ENCODE measurements around the gene CCNJL. TPM values are rescaled to one million over a fixed set of nuclear protein-coding genes. Genes with fewer than 3 reads are reported as not detected.

CCNJL gene
- 10.5 to 13.8 TPM (median 12.5 TPM) in 5 replicates for total RNA-seq (2022; extraction: Qiagen RNA extraction; ENCODE audit: low read depth)

GRCh38 chr5:160312134-160312959, at the start of gene CCNJL:
Gene CCNJL (minus strand): TSS chr5:160312564. CDS start chr5:160311923, 641 bp downstream.

GRCh38 chr5:160229190-160229742, 83.1 kb downstream of the CCNJL start, which contains the start of gene FABP6:
Gene FABP6 (plus strand): TSS chr5:160229506. CDS start chr5:160229558, 52 bp downstream.

Other genes with a start within 250 kb of the CCNJL start
- 8.3 to 11.3 TPM (median 10.5 TPM) in 5 replicates for gene PWWP2A, start 193.1 kb downstream of the CCNJL start, total RNA-seq (2022; extraction: Qiagen RNA extraction; ENCODE audit: low read depth)
- 0.49 to 1.5 TPM (median 0.81 TPM) in 5 replicates for gene FABP6, start 83.1 kb downstream of the CCNJL start, total RNA-seq (2022; extraction: Qiagen RNA extraction; ENCODE audit: low read depth)
- 0.05 to 0.16 TPM (median 0.11 TPM) in 5 replicates for gene C1QTNF2, start 58.1 kb upstream of the CCNJL start, total RNA-seq (2022; extraction: Qiagen RNA extraction; ENCODE audit: low read depth)
- 1.5 to 2.0 TPM (median 1.8 TPM) in 5 replicates for gene FAM200C, start 87.5 kb upstream of the CCNJL start, total RNA-seq (2022; extraction: Qiagen RNA extraction; ENCODE audit: low read depth)
- gene SLU7, start 106.5 kb upstream of the CCNJL start, total RNA-seq (2022; extraction: Qiagen RNA extraction; ENCODE audit: low read depth), result 39.3 to 61.2 TPM (median 44.5 TPM) in 5 replicates
- 194 to 270 TPM (median 207 TPM) in 5 replicates for gene PTTG1, start 109.3 kb upstream of the CCNJL start, total RNA-seq (2022; extraction: Qiagen RNA extraction; ENCODE audit: low read depth)